Activated CD4-positive, alpha-beta T cell treated with anti-CD3 and anti-CD28 coated beads, Interleukin-2, amount 50 U/mL, for 16 hours (primary cell): Measurements from ENCODE around the gene OGDH.

ENCODE experiments used
- DNase-seq: peaks from one replicate; pipeline ENCODE4 v3.0.0-alpha.2; 2020

OGDH gene

GRCh38 chr7:44621750-44622103 lies 15.3 kb downstream of the OGDH start:
- no peak for DNase-seq

DNA sequence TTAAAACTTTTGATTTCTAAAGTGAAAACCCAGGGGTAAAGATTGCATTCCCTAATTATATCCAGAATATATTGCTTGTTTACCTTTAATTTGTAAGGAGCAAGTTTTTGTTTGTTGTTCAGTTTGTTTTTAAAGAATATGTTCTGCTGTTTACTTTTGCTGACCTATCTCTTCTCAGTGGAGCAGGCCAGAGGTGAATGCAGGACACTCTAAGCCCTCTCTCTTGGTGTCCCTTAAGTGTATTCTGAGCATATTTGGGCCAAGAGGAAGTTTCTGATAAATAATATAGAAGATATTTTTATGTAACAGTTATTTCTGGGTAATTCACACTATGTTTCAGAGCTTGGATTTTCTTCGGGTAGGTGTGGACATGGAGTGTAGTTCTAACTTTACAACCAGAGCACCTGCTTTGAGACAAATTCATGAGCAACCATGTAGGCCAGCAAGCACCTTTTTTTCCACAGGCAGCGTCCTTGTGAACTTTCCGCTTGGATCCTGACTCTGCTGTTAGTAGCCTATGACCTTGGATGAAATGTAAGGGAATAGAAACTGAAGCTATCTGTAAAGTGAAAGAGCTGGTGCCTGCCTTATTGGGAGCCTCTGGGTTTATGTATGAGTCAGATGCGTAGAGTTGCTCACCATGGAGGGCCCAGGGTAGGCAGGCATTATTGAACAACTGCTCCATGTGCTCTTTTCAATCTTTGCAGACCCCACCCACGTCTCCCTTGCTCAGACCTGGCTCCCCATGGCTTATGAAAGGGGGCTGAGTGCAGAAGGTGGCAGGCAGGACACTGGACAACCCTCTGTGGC lies 16.1 kb downstream of the OGDH start:
- DNase-seq, result peak; percentile 79

DNA sequence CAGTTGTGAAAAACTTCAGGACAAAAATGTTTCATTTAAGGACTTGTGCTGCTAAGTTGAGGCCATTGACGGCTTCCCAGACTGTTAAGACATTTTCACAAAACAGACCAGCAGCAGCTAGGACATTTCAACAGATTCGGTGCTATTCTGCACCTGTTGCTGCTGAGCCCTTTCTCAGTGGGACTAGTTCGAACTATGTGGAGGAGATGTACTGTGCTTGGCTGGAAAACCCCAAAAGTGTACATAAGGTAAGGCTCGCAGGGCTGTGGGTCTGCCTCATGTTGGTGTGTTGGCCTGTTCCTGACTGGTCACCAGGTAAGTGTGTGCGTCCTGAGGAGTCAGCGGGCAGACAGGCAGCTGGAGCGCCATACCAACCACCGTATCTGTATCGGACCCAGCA lies 17.9 kb downstream of the OGDH start:
- DNase-seq, result no peak

DNA sequence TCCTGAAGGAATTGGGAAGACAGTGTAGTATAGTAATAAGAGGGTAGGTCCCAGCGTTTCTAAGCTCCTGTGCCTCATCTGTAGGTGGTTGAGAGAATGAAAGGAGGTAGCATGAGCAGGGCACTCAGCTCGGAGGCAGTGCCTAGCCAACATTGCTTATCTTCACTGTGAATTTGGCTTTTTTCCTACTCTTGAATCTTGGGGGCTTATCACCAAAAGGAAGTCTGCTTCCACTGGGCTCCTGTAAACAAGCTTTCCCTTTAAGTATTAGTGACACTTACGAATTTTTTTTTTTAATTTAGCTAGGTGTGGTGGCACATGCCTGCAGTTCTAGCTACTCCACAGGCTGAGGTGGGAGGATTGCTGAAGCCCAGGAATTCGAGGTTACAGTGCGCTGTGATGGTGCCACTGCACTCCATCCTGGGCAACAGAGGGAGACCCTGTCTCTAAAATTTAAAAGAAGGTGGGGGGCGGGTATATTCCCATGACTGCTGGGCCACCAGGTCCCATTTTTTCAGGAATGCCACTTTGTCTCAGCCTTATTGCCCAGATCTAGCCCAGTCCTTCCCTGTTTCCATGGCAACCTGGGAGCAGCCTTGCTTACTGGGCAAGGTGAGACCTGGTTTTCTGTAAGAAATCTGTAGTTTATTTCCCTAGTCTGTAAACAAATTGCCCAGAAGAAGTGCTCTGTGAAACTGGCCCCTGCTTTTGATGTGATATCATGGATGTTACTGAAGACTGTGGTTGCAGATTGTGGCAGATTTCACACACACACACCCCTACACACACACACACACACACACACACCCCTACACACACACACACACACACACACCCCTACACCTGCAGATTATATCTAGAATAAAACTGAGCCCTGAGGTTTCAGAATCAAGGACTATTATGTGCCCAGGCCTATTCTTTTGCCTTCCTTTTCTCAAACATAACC lies 19.4 kb downstream of the OGDH start:
- DNase-seq, result no peak

DNA sequence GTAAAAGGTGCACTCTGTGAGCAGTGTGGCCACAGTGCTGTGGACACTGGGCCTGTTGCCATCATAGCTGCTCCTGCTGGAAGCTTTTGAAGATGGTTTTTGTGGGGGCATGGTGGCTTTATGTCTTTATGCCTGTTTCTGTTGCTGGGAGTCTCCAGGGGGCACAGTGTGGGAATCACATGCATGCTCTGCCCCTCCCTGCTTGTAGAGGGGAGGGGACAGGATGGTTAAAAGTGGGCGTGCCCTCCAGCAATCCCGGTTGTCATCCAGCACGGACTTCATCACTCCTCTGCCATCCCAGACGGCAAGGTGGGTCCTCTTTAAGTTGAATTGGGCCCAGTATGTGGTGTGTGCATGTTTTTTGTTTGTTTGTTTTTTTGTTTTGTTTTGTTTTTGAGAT lies 20.2 kb downstream of the OGDH start:
- no peak for DNase-seq

DNA sequence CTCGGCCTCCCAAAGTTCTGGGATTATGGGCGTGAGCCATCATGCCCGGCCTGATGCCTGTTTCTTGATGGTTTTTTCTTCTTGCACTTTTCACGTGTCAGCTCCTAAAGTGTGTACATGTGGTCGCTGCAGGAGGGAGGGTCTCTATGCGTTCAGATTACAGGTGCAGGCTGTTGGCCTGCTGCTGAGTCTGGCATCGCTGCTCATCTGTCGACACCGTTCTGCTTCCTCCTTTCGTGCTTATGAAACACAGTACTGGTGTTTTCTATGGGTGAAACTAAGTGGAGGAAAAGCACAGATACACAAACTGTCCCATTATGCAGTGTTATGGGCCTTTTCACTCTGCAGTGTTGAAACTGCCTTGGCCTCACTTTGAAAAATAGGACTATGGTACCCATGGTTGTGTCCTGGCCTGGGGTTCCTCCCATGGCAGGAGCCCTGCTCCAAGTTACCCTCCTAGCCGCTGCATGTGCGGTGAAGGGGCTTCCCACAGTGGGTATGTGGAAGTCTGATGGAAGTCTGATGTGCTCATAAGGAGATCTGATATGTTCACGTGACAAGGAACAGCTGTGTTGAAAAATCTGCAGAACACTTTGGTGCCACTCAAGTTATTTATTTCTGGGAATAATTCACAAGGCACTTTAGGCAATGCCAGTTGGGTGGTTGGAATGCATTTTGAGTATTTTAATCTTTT lies 23.5 kb downstream of the OGDH start:
- no peak for DNase-seq

GRCh38 chr7:44630792-44631457 lies 24.5 kb downstream of the OGDH start:
- DNase-seq, result no peak

- peak; percentile 54 for DNase-seq
Observed at GRCh38 chr7:44631458-44632115, 25.2 kb downstream of the OGDH start.

DNA sequence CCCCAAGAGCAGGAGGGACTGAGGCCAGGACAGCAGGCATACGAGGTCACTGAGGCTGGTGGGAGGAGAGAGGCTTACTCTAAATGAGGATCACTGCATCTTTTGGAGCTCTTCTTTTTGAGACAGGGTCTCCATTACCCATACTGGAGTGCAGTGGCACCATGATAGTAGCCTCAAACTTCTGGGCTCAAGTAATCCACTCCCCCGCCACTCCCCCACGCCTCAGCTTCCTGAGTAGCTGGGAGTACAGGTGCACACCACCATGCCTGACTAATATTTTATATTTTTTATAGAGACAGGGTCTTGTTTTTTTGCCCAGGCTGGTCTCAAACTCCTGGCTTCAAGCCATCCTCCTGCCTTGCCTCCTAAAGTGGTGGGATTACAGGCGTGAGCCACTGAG lies 25.8 kb downstream of the OGDH start:
- DNase-seq, result no peak

- peak; percentile 77 for DNase-seq
Observed at GRCh38 chr7:44633254-44634186, 27.1 kb downstream of the OGDH start.

DNA sequence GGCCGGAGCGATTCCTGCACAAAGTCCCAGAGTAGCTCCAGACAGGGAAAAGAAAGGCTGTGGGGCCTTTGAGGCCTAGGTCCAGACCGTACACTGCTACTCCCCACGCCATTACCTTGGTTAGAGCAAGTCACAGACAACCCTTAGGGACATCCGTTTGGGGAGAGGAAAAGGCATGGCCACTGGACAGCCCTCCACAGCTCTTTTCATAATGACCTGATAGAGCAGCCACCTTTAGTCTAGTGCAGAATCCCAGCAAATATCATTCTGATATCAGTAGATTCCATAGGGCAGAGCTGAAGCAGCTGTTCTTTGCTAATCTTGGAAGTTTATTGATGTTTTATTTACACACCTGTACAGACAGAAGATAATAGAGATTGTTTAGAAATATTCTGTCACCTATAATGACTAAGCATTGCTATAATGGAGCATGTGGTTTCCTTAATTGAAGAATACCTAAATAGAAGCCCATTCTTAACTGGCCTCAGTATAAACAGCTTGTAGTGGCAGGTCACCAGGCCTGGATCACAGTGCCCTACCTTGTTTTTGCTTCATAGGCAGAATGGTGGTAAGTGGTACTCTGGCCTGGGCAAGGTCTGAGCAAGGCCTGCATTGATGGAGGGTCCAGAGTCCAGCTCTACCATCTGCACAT lies 27.9 kb downstream of the OGDH start:
- DNase-seq, result no peak

- no peak for DNase-seq
Observed at GRCh38 chr7:44634839-44635591, 28.6 kb downstream of the OGDH start.

- DNase-seq, result no peak
Observed at GRCh38 chr7:44636041-44636584, 29.7 kb downstream of the OGDH start.

DNA sequence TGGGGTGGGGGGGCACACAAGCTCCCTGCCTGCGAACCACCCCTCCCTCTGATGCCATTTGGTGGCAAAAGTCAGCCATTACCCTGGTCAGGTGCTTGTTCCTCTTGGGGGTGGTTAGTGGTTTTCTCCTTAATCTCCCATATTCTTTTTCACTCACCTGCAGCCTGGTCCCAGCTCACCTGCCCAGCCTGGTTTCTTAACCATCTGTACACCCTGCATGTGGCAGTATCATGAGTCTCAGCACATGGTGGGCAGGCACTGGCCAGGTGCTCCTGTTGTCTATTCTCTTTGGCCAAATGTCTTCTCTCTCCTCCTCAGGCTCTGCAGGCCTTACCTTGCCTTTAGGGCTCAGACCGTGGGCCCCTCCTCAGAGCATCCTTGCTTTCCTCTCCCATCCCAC lies 30.5 kb downstream of the OGDH start:
- DNase-seq, result no peak

- DNase-seq, result peak; percentile 93
Observed at GRCh38 chr7:44637788-44638594, 31.6 kb downstream of the OGDH start.

DNA sequence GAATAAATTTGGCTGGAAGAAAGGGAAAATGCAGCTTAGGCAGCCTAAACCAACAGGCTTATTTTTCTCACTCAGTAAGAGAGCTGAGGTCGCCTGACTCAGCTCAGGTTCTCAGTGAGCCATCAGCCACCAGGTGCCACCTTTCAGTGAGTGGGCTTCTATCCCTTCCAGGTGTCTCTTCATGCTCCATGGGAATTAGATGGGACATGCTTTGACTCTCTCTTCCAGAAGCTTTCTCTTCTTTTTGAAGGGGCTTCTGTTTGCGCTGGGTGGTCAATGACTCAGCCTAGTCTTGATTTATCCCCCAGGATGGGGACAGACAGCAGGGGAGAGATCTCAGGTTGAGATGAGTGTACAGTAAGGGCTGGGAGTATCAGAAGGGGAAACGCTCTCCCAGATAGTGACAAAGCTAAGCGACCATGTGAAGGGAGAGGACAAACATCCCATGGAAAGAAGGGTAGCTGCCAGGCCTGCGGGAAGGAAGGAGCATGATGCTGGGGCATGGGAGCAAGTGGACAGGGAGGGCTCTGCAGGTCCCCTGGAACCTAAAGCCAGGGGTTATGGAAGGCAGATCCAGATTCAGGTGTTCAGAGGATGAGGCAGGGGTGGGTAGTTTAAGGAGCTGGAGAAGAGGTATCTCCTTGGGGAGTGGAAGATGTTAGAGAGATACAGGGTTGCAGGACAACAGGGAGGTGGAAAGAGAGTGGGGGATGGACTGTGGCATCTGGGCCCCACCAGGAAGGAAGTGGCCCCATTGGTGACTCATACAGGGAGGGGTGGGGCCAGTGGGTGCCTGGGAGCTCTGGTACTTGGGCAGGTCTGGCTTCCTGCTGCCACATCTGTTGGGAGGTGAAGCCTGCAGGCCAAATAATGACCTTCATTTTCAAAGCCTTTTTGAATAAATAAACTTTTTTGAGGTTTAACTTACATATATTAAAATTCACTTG lies 32.5 kb downstream of the OGDH start:
- peak; percentile 95 for DNase-seq

- DNase-seq, result no peak
Observed at GRCh38 chr7:44639671-44640321, 33.4 kb downstream of the OGDH start.
